ENCODE results near the gene LCNL1.

LCNL1 gene

DNA sequence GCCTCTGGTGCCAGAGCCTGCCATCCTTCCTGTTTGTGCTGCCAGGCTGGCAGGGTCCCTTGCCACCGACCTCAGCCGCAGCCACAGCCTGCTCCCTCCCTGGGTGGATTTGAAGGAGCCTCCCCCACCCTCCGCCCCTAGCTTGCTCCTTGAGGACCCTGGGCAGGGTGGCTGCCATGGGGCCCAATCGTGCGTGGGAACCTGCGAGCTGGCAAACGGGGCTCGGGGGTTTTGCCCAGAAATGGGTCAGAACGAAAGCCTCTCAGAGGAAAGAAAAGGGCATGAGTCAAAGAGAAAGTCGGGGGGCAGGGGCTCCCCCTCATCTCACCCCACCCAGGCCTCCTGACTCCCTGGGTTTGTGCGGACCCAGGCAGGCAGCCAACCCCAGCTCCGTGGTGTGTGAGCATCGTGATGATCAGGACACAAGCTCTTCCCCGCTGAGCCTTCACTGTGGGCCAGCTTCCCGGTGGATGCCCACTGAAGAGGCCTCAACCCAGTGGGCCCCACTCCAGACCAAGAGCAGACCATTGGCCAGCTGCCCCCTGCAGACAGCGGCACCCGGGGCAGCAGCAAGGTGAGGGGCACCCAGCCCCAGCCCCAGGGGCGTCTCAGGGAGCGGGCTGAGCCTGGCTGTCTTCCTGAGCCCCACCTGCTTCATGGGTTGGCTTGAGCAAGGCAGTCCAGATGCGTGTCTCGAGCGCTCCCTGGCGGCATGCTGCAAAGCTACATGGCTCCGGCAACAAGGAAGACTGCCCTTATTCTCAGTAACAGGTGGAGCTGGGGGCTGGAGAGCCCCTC is 52.1 kb downstream of the LCNL1 start:
- Histone ChIP-seq H3K27me3 (ENCODE audit: insufficient read depth, low read length, poor library complexity, severe bottlenecking) (no peaks in the 10 kb centered on the region), H3F3A (ENCODE audit: low read depth) (peaks cover 8% of the 10 kb centered on the region; the same call in 1 of the 2 replicates), H3K9ac (ENCODE audit: low read depth, low read length, poor library complexity, severe bottlenecking) (peak overlapping the region; percentile 80), H3K9me3 (ENCODE audit: insufficient read depth, low read depth, low read length) (no peaks in the 10 kb centered on the region), H3K4me2 (ENCODE audit: low read depth, low read length, poor library complexity, severe bottlenecking) (peak overlapping the region; percentile 95), H3K4me1 (ENCODE audit: insufficient read depth, low read length, poor library complexity, severe bottlenecking) (peaks cover 38% of the 10 kb centered on the region), H3K36me3 (ENCODE audit: insufficient read depth, low read length) (no peaks in the 10 kb centered on the region), H4K20me1 (ENCODE audit: insufficient read depth, low read length, poor library complexity, severe bottlenecking) (no peaks in the 10 kb centered on the region), H3K9me2 (replicated peaks; ENCODE audit: low read depth, low read length) (no peaks in the 10 kb centered on the region), H3K79me2 (ENCODE audit: insufficient read depth, low read length) (no peaks in the 10 kb centered on the region), H3K4me3 (ENCODE audit: low read length, poor library complexity, severe bottlenecking) (peak overlapping the region; percentile 71), H2AFZ (ENCODE audit: low read length) (peak overlapping the region; percentile 27; the same call in 1 of the 2 replicates)
- no peak for TF ChIP-seq EZH2phosphoT487 (IDR thresholded peaks at IDR 0.05; ENCODE audit: borderline replicate concordance)
- TF ChIP-seq, protein P1, sequence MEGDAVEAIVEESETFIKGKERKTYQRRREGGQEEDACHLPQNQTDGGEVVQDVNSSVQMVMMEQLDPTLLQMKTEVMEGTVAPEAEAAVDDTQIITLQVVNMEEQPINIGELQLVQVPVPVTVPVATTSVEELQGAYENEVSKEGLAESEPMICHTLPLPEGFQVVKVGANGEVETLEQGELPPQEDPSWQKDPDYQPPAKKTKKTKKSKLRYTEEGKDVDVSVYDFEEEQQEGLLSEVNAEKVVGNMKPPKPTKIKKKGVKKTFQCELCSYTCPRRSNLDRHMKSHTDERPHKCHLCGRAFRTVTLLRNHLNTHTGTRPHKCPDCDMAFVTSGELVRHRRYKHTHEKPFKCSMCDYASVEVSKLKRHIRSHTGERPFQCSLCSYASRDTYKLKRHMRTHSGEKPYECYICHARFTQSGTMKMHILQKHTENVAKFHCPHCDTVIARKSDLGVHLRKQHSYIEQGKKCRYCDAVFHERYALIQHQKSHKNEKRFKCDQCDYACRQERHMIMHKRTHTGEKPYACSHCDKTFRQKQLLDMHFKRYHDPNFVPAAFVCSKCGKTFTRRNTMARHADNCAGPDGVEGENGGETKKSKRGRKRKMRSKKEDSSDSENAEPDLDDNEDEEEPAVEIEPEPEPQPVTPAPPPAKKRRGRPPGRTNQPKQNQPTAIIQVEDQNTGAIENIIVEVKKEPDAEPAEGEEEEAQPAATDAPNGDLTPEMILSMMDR (conservative IDR thresholded peaks at IDR 0.05; ENCODE audit: low read length): peak; percentile 86

All from Loucy (cell line).